HepG2 (cell line): ENCODE data around the gene CGREF1. TPM values are rescaled to one million over a fixed set of nuclear protein-coding genes. Genes with fewer than 3 reads are reported as not detected.

ENCODE experiments used
- JUND ChIP-seq: sonication (generic); formaldehyde crosslinking; IDR thresholded peaks from 2 replicates; pipeline ENCODE4 v1.8.0; 2022; ENCODE audit warnings: mild to moderate bottlenecking, missing genetic modification reagents
- RARA ChIP-seq: IDR thresholded peaks from 2 replicates; pipeline ENCODE4 v1.6.1; 2016; ENCODE audit warnings: missing genetic modification reagents, missing compliant biosample characterization
- SETDB1 ChIP-seq: sonication (generic); formaldehyde crosslinking; IDR thresholded peaks from 2 replicates; pipeline ENCODE4 v1.5.1; 2020; ENCODE audit warnings: missing genetic modification reagents, mild to moderate bottlenecking, borderline replicate concordance
- SP1 ChIP-seq, 2 experiments: fragments of 450-650 bp in 1 of 2; sonication (generic) in 1 of 2; formaldehyde crosslinking in 1 of 2; IDR thresholded peaks; 2 replicates each; pipeline versions ENCODE4 v1.4.0 to v1.6.1; 2016 to 2020; ENCODE audit warnings: missing genetic modification reagents in 1 of 2
- ZBTB38 ChIP-seq: sonication (generic); formaldehyde crosslinking; IDR thresholded peaks from 2 replicates; pipeline ENCODE4 v1.5.1; 2020; ENCODE audit warnings: mild to moderate bottlenecking, missing genetic modification reagents
- ZNF235 ChIP-seq: sonication (generic); formaldehyde crosslinking; IDR thresholded peaks from 2 replicates; pipeline ENCODE4 v1.8.1; 2023; ENCODE audit warnings: mild to moderate bottlenecking, missing genetic modification reagents, borderline replicate concordance
- ZNF3 ChIP-seq: IDR thresholded peaks from 2 replicates; pipeline ENCODE4 v1.7.0; 2017; ENCODE audit warnings: inconsistent platforms
- polyA plus RNA-seq, 8 experiments: library from polyadenylated mRNA; depleted of rRNA in 3 of 8; stranded (reverse) in 7 of 8; unstranded in 1 of 8; fragments of >200 nt; fragmentation: Illumina TruSeq in 4 of 8; extraction: Trizol in 4 of 8; gene quantifications; 2 replicates each; pipeline versions ENCODE4 v1.2.1 to v1.2.3, GENCODE V29; 2011 to 2016; ENCODE audit warnings: low read depth in 4 of 8, missing spikeins in 1 of 8, mixed read lengths in 1 of 8; ENCODE audit not compliant: insufficient read depth in 1 of 8
- total RNA-seq, 5 experiments: library from RNA; depleted of rRNA; stranded (reverse); fragments of >200 nt; fragmentation: Illumina TruSeq; extraction: Trizol; gene quantifications; 2 replicates each; pipeline ENCODE4 v1.2.3, GENCODE V29; 2016; ENCODE audit warnings: low read depth in 1 of 5
- TF ChIP-seq, protein P1 (sequence below), 2 experiments: fragments of 450-650 bp in 1 of 2; sonication (generic) in 1 of 2; formaldehyde crosslinking in 1 of 2; IDR thresholded peaks; 2 replicates each; pipeline versions ENCODE4 v1.6.1 to v1.8.0; 2016 to 2022; ENCODE audit warnings: antibody characterized with exemption in 1 of 2, mild to moderate bottlenecking in 1 of 2, missing genetic modification reagents in 1 of 2
- TF ChIP-seq, protein P2 (sequence below): sonication (generic); formaldehyde crosslinking; IDR thresholded peaks from 2 replicates; pipeline ENCODE4 v1.9.0; 2021; ENCODE audit warnings: missing genetic modification reagents, borderline replicate concordance
- TF ChIP-seq, protein P3 (sequence below): sonication (generic); formaldehyde crosslinking; IDR thresholded peaks from 2 replicates; pipeline ENCODE4 v1.8.0; 2022; ENCODE audit warnings: mild to moderate bottlenecking, missing genetic modification reagents, moderate library complexity
- TF ChIP-seq, protein P4 (sequence below): IDR thresholded peaks from 2 replicates; pipeline ENCODE4 v1.6.1; 2016; ENCODE audit warnings: missing compliant biosample characterization, missing genetic modification reagents, borderline replicate concordance

Gene CGREF1
- total and polyA plus RNA-seq, 2 of the 13 experiments (the other 11 are each of a cell fraction or from before 2014, with no cell fraction given): 13.9 to 23.4 TPM

DNA sequence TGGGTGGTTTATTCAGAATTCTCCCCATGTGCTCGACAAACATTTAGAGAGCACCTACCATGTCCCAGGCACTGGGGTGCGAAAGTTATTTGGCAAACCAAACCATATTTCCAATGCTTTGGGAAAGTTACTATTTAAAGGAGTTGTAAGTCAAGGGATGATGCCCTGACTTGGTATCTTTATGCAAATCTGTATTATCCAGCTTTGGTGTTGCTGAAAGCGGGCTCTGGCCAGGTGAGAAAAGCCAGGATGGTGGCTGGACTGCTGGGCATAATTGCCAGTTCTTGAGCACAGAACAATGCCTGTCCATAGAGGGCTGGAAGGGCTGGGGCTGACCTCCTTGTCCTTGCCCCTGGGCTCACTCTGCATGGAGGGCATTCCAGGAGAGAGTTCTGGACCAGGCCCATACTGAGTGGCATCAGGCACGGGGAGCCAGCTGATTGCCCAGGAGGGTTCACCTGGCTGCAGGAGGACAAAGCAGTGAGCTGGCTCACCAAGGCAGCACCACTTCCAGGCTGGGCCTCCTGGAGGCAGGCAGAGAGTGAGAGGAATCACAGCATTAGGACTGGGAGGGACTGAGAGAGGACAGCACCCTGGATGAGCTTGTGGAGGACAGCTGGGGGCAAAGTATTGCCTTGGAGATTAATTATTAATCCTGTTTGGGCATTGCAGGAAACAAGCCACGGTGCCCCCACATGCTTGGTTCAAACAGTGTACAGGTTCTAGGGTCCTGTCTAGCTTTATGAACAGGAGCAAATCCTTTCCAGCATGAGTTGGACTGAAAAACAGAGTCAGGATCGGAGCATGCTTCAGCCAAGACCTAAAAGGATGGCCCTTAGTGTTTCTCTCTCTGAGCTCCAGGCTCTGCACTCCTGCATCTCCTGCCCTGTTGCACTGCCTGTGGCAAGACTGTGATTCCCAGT lies 25.2 kb downstream of the CGREF1 start (continued):
- TF ChIP-seq, protein P1, sequence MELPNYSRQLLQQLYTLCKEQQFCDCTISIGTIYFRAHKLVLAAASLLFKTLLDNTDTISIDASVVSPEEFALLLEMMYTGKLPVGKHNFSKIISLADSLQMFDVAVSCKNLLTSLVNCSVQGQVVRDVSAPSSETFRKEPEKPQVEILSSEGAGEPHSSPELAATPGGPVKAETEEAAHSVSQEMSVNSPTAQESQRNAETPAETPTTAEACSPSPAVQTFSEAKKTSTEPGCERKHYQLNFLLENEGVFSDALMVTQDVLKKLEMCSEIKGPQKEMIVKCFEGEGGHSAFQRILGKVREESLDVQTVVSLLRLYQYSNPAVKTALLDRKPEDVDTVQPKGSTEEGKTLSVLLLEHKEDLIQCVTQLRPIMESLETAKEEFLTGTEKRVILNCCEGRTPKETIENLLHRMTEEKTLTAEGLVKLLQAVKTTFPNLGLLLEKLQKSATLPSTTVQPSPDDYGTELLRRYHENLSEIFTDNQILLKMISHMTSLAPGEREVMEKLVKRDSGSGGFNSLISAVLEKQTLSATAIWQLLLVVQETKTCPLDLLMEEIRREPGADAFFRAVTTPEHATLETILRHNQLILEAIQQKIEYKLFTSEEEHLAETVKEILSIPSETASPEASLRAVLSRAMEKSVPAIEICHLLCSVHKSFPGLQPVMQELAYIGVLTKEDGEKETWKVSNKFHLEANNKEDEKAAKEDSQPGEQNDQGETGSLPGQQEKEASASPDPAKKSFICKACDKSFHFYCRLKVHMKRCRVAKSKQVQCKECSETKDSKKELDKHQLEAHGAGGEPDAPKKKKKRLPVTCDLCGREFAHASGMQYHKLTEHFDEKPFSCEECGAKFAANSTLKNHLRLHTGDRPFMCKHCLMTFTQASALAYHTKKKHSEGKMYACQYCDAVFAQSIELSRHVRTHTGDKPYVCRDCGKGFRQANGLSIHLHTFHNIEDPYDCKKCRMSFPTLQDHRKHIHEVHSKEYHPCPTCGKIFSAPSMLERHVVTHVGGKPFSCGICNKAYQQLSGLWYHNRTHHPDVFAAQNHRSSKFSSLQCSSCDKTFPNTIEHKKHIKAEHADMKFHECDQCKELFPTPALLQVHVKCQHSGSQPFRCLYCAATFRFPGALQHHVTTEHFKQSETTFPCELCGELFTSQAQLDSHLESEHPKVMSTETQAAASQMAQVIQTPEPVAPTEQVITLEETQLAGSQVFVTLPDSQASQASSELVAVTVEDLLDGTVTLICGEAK (IDR thresholded peaks at IDR 0.05): no peak
- TF ChIP-seq, protein P1 (CRISPR knock-in tag; IDR thresholded peaks at IDR 0.05): no peak; the same call in 1 of the 2 replicates
- TF ChIP-seq, protein P2, sequence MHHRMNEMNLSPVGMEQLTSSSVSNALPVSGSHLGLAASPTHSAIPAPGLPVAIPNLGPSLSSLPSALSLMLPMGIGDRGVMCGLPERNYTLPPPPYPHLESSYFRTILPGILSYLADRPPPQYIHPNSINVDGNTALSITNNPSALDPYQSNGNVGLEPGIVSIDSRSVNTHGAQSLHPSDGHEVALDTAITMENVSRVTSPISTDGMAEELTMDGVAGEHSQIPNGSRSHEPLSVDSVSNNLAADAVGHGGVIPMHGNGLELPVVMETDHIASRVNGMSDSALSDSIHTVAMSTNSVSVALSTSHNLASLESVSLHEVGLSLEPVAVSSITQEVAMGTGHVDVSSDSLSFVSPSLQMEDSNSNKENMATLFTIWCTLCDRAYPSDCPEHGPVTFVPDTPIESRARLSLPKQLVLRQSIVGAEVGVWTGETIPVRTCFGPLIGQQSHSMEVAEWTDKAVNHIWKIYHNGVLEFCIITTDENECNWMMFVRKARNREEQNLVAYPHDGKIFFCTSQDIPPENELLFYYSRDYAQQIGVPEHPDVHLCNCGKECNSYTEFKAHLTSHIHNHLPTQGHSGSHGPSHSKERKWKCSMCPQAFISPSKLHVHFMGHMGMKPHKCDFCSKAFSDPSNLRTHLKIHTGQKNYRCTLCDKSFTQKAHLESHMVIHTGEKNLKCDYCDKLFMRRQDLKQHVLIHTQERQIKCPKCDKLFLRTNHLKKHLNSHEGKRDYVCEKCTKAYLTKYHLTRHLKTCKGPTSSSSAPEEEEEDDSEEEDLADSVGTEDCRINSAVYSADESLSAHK (CRISPR knock-in tag): no peak
- TF ChIP-seq ZBTB38 (CRISPR knock-in tag): no peak; the same call in 1 of the 2 replicates
- TF ChIP-seq SETDB1 (CRISPR knock-in tag): no peak
- TF ChIP-seq, protein P3, sequence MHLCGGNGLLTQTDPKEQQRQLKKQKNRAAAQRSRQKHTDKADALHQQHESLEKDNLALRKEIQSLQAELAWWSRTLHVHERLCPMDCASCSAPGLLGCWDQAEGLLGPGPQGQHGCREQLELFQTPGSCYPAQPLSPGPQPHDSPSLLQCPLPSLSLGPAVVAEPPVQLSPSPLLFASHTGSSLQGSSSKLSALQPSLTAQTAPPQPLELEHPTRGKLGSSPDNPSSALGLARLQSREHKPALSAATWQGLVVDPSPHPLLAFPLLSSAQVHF: no peak
- TF ChIP-seq SP1 (IDR thresholded peaks at IDR 0.05): no peak
- peak; percentile 60; the same call in 1 of the 2 replicates for TF ChIP-seq SP1 (CRISPR knock-in tag; IDR thresholded peaks at IDR 0.05)
- peak; percentile 63 for TF ChIP-seq RARA (CRISPR knock-in tag)
- no peak for TF ChIP-seq ZNF3 (CRISPR knock-in tag)
- TF ChIP-seq, protein P4, sequence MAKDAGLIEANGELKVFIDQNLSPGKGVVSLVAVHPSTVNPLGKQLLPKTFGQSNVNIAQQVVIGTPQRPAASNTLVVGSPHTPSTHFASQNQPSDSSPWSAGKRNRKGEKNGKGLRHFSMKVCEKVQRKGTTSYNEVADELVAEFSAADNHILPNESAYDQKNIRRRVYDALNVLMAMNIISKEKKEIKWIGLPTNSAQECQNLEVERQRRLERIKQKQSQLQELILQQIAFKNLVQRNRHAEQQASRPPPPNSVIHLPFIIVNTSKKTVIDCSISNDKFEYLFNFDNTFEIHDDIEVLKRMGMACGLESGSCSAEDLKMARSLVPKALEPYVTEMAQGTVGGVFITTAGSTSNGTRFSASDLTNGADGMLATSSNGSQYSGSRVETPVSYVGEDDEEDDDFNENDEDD (CRISPR knock-in tag): no peak; the same call in 1 of the 2 replicates
- no peak for TF ChIP-seq JUND (CRISPR knock-in tag)
- TF ChIP-seq ZNF235 (CRISPR knock-in tag): no peak
